Right lung (tissue), 5 donors: Measurements from ENCODE around the gene CDCA4. TPM values are rescaled to one million over a fixed set of nuclear protein-coding genes. Genes with fewer than 3 reads are reported as not detected.
A peak's percentile ranks its signal among the peaks of the same experiment; 100 is the strongest.

Experiments
- DNase-seq, 2 donors: peaks; one replicate each; pipeline ENCODE4 v3.0.0-alpha.2; 2013
- polyA plus RNA-seq, 5 donors: library from polyadenylated mRNA; unstranded; fragments of 120-200 nt; gene quantifications; one replicate each; pipeline versions ENCODE4 v1.2.1 to v1.2.3, GENCODE V29; 2013; ENCODE audit warnings: inconsistent platforms in 1 of 5, low replicate concordance in 1 of 5; ENCODE audit not compliant: insufficient read length in 5 of 5, insufficient read depth in 1 of 5

Gene CDCA4
- polyA plus RNA-seq, 5 donors = 18.5 to 26.6 (median 23.0) TPM

- no peak for DNase-seq
Measured at GRCh38 chr14:105059925-105060565, 39.2 kb upstream of the CDCA4 start.

GRCh38 chr14:105059035-105059924, 38.4 kb upstream of the CDCA4 start:
- peak in 1 of 2 donors; percentile 51 for DNase-seq

GRCh38 chr14:105058521-105059034, 37.7 kb upstream of the CDCA4 start:
- DNase-seq = no peak

- no peak for DNase-seq
Measured at GRCh38 chr14:105056303-105056831, 35.5 kb upstream of the CDCA4 start.

GRCh38 chr14:105055736-105056302, 34.9 kb upstream of the CDCA4 start:
- DNase-seq = no peak

GRCh38 chr14:105055334-105055733, 34.5 kb upstream of the CDCA4 start:
- DNase-seq = no peak

GRCh38 chr14:105053996-105054395, 33.1 kb upstream of the CDCA4 start:
- DNase-seq = no peak

- no peak for DNase-seq
Measured at GRCh38 chr14:105053421-105053820, 32.5 kb upstream of the CDCA4 start.

GRCh38 chr14:105052110-105052458, 31.2 kb upstream of the CDCA4 start:
- DNase-seq = no peak

GRCh38 chr14:105051182-105052109, 30.6 kb upstream of the CDCA4 start:
- no peak for DNase-seq

GRCh38 chr14:105050551-105050897, 29.6 kb upstream of the CDCA4 start:
- DNase-seq = no peak

- no peak for DNase-seq
Measured at GRCh38 chr14:105049753-105050550, 29.1 kb upstream of the CDCA4 start.

GRCh38 chr14:105047283-105048016, 26.6 kb upstream of the CDCA4 start:
- no peak for DNase-seq

GRCh38 chr14:105046891-105047282, 26.0 kb upstream of the CDCA4 start:
- no peak for DNase-seq

- DNase-seq = peak; percentile 80 to 81
Measured at GRCh38 chr14:105045710-105046326, 24.9 kb upstream of the CDCA4 start.

GRCh38 chr14:105043641-105044040, 22.8 kb upstream of the CDCA4 start:
- DNase-seq = no peak

- DNase-seq = no peak
Measured at GRCh38 chr14:105042813-105043212, 21.9 kb upstream of the CDCA4 start.

- no peak for DNase-seq
Measured at GRCh38 chr14:105041841-105042765, 21.2 kb upstream of the CDCA4 start.
